Measurements from ENCODE around the gene PIK3AP1. TPM values are rescaled to one million over a fixed set of nuclear protein-coding genes. Genes with fewer than 3 reads are reported as not detected.

Gene PIK3AP1
- polyA plus RNA-seq, 1 experiment: 0.04 TPM

DNA sequence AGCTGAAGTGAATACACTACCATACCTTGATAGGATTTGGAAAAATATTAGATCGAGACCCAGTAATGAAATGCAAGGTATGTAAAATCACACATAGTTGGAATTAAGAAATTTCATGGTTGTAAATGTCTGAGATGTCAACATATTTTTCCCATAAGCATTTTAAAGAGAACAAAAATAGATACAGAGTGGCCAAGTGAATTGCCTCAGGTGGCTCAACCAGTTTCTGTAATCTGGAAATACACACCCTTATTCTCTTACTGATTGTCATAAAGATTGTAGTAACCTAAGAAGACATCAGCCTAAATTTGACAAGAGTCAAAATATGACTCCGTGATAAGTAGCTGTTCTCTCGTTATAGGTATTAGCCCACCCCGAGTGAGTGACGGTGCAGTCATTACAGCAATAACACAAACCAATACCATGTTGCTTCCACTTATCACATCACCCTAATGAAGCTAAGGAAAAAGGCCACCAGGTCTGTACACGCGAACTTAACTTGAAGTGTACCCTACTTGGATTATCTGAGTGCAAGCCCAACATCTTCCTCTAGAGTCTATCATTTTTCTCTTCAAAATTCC, 23.4 kb downstream of the PIK3AP1 start:
- no peak overlapping the region for H3K4me3 ChIP-seq (ENCODE audit: low read depth, low read length)
- CTCF ChIA-PET: interaction anchor here (0.5 kb wide), 1 partner anchor 376 kb away, joined by 3 read pairs; no protein-coding TSS in a partner anchor
- TF ChIP-seq, protein P1, sequence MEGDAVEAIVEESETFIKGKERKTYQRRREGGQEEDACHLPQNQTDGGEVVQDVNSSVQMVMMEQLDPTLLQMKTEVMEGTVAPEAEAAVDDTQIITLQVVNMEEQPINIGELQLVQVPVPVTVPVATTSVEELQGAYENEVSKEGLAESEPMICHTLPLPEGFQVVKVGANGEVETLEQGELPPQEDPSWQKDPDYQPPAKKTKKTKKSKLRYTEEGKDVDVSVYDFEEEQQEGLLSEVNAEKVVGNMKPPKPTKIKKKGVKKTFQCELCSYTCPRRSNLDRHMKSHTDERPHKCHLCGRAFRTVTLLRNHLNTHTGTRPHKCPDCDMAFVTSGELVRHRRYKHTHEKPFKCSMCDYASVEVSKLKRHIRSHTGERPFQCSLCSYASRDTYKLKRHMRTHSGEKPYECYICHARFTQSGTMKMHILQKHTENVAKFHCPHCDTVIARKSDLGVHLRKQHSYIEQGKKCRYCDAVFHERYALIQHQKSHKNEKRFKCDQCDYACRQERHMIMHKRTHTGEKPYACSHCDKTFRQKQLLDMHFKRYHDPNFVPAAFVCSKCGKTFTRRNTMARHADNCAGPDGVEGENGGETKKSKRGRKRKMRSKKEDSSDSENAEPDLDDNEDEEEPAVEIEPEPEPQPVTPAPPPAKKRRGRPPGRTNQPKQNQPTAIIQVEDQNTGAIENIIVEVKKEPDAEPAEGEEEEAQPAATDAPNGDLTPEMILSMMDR (IDR thresholded peaks at IDR 0.05; ENCODE audit: insufficient read depth, low read depth, low read length): no peak
- H3K36me3 ChIP-seq (ENCODE audit: control insufficient read depth, insufficient read depth, low read length): no peaks in the 10 kb centered on the region
- POLR2A ChIA-PET: no interaction called here
- peaks cover 6% of the 10 kb centered on the region for H3K27me3 ChIP-seq (ENCODE audit: control insufficient read depth, insufficient read depth, low read length)
- DNase-seq (ENCODE audit: low read depth): no peak

DNA sequence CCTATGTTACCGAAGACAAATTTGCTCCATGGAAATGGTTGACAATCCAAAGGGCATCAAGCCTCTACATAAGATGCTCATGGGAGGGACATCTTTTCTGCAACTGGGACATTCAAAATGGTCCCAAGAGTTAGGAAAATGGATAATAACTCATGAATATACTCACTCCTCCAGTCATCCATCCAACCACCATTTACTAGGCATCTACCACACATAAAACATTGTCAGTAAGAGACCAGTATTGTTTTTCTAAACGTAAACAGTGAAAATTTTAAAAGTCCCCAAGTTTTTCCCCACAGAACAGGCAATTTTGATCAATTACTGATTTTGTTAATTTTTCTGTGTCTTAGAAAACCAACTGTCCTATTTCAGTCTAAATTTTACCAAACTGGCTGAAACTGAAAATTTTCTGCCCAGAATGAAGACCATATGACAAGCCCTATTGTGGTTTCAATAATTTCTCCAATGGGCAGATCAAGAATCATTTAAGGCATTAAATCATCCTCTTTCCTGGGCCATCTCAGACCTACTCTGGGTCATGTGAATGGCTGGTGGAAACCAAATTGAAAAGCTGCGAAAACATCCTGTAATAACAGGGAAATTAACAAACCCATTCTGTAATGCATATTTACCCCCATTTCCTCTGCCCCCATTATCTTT, 24.2 kb downstream of the PIK3AP1 start:
- no peak overlapping the region for H3K4me3 ChIP-seq (ENCODE audit: low read depth, low read length)
- DNase-seq (ENCODE audit: low read depth): no peak
- H3K27me3 ChIP-seq (ENCODE audit: control insufficient read depth, insufficient read depth, low read length): peaks cover 4% of the 10 kb centered on the region
- TF ChIP-seq, protein P1 (IDR thresholded peaks at IDR 0.05; ENCODE audit: insufficient read depth, low read depth, low read length): no peak
- no peaks in the 10 kb centered on the region for H3K36me3 ChIP-seq (ENCODE audit: control insufficient read depth, insufficient read depth, low read length)
- ChIA-PET POLR2A (no interaction called here), CTCF (no interaction called here)

- DNase-seq (ENCODE audit: low read depth): no peak
- TF ChIP-seq, protein P1 (IDR thresholded peaks at IDR 0.05; ENCODE audit: insufficient read depth, low read depth, low read length): no peak
- H3K4me3 ChIP-seq (ENCODE audit: low read depth, low read length): no peak overlapping the region
- no peaks in the 10 kb centered on the region for H3K36me3 ChIP-seq (ENCODE audit: control insufficient read depth, insufficient read depth, low read length)
- no peaks in the 10 kb centered on the region; the same call in 1 of the 2 replicates for H3K27me3 ChIP-seq (ENCODE audit: control insufficient read depth, insufficient read depth, low read length)
- ChIA-PET CTCF (no interaction called here), POLR2A (no interaction called here)
Measured at GRCh38 chr10:96695366-96695765, 24.9 kb downstream of the PIK3AP1 start.

GRCh38 chr10:96693431-96693830, 26.9 kb downstream of the PIK3AP1 start:
- TF ChIP-seq, protein P1 (IDR thresholded peaks at IDR 0.05; ENCODE audit: insufficient read depth, low read depth, low read length): no peak
- POLR2A ChIA-PET: no interaction called here
- no peaks in the 10 kb centered on the region; the same call in 1 of the 2 replicates for H3K27me3 ChIP-seq (ENCODE audit: control insufficient read depth, insufficient read depth, low read length)

DNA sequence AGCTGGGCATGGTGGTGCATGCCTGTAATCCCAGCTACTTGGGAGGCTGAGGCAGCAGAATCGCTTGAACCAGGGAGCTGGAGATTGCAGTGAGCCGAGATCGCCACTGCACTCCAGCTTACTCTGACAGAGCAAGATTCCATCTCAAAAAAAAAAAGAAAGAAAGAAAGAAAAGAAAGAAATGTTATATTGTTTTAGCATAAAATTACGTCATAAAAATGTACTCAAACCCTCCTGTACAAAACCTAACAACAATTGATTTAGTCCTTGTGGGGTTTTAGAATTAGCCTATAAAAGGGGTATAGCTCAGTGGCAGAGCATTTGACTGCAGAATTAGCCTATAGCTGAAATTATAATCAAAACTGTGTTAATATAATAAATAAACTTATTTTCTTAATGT, 27.9 kb downstream of the PIK3AP1 start:
- TF ChIP-seq, protein P1 (IDR thresholded peaks at IDR 0.05; ENCODE audit: insufficient read depth, low read depth, low read length): no peak
- POLR2A ChIA-PET: no interaction called here
- CTCF ChIA-PET: no interaction called here
- no peak for DNase-seq (ENCODE audit: low read depth)
- H3K27me3 ChIP-seq (ENCODE audit: control insufficient read depth, insufficient read depth, low read length): no peaks in the 10 kb centered on the region; the same call in 1 of the 2 replicates
- no peak overlapping the region for H3K4me3 ChIP-seq (ENCODE audit: low read depth, low read length)
- H3K36me3 ChIP-seq (ENCODE audit: control insufficient read depth, insufficient read depth, low read length): no peaks in the 10 kb centered on the region

More at GRCh38 chr10:96693431-96693830, 26.9 kb downstream of the PIK3AP1 start:
- no peak for DNase-seq (ENCODE audit: low read depth)
- Histone ChIP-seq H3K36me3 (ENCODE audit: control insufficient read depth, insufficient read depth, low read length) (no peaks in the 10 kb centered on the region), H3K4me3 (ENCODE audit: low read depth, low read length) (no peak overlapping the region)
- CTCF ChIA-PET: no interaction called here
